GM12874 (cell line): ENCODE measurements around the gene NCAM1.

Experiments
- TF ChIP-seq, protein P1 (sequence below): IDR thresholded peaks from 2 replicates; pipeline ENCODE4 v1.5.1; 2011; ENCODE audit warnings: low read depth, mild to moderate bottlenecking, control low read depth, low read length, moderate library complexity; ENCODE audit not compliant: insufficient read depth

Gene NCAM1

DNA sequence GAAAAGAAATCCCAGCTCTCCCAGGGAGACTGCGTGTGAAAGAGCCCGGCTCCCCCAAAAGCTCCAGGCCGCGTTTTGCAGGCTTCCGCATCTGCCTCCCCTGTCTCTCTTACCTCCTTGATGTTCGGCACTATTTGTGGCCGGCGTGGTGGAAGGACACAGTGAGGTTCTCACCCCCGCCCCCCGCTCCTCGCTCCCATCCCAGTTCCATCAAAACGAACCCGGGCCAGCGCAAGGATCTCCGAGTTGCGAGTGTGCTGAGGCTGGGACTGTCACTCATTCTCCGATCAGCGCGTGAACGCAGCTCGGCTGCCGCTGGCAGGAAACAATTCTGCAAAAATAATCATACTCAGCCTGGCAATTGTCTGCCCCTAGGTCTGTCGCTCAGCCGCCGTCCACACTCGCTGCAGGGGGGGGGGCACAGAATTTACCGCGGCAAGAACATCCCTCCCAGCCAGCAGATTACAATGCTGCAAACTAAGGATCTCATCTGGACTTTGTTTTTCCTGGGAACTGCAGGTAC lies at the start of gene NCAM1:
Gene NCAM1, plus strand, starts transcription at position 275 of the 523 bp plus-strand sequence.
- TF ChIP-seq, protein P1, sequence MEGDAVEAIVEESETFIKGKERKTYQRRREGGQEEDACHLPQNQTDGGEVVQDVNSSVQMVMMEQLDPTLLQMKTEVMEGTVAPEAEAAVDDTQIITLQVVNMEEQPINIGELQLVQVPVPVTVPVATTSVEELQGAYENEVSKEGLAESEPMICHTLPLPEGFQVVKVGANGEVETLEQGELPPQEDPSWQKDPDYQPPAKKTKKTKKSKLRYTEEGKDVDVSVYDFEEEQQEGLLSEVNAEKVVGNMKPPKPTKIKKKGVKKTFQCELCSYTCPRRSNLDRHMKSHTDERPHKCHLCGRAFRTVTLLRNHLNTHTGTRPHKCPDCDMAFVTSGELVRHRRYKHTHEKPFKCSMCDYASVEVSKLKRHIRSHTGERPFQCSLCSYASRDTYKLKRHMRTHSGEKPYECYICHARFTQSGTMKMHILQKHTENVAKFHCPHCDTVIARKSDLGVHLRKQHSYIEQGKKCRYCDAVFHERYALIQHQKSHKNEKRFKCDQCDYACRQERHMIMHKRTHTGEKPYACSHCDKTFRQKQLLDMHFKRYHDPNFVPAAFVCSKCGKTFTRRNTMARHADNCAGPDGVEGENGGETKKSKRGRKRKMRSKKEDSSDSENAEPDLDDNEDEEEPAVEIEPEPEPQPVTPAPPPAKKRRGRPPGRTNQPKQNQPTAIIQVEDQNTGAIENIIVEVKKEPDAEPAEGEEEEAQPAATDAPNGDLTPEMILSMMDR, result no peak

DNA sequence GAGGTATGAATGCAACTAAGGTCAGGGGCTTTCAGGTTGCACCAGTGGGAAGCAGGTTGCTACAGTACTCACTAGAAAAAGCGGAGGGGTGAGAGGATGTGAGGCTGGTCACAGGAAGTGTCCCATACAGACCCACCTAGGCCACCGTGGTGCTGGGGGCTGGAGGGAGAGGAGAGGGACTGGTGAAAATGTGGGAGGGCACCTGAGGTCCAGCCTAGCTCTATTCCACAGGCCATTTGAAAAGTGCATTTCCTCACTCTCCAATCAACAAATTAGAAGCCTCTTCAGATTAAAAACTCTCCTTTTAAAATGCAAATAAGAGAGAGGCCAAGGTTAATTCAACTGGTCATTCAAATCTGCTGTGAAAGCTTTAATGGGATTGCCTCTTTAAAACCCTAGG lies 38.6 kb upstream of the NCAM1 start:
- TF ChIP-seq, protein P1, result no peak

DNA sequence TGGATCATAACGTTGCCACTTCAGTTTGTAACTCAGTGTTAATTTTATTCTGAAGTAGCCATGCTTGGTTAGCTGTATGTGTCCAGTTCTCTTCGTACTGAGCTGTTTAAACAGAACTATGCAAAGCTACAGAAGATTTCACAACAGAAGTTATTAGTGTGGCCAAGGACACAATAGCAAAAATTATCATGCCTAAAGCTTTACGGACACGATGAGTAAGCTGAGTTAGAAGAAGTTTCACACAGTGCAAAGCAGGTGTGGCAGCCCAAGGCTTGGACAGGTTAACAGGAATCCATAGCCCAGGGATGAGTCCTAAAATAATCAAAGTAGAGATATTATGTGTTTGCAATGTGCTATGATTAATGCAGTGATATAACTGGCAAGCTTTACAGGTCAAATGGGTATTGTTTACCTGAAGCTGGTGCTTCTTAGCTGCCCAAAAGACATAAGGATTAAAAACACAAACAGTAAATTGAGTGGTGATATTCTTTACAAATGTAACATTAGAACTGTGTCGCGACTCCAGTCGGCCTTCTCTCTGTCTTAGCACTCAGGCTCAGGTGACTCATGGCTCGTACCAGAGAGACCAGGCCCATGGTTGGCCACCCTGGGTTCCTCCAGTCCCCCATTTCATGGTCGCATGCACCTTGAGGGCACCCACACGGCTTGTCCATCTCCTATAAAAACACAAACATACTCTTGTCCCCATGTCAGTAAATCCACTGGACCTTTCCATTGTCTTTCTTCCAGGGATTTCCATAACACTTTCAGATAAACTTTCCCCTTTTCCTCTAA lies 35.5 kb upstream of the NCAM1 start:
- TF ChIP-seq, protein P1, result no peak

DNA sequence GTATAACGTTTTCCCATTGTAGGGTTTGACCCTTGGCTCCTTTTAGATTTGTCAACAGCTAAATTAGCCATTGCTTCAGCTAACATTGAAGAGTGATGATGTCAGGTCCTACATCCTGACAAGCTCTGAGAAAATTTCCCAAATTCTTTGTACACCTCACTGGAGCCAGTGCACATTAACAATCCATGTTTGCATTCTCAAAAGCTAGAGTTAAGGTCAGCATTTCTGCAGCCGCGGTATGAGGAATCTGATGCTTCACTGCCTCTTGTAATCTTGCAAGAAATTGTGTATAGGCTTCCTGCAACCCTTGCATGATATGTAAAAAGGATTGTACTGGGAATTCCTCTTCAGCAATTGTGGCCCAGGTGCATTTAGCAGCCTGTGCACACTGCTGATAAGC lies 33.1 kb upstream of the NCAM1 start:
- TF ChIP-seq, protein P1, result no peak

DNA sequence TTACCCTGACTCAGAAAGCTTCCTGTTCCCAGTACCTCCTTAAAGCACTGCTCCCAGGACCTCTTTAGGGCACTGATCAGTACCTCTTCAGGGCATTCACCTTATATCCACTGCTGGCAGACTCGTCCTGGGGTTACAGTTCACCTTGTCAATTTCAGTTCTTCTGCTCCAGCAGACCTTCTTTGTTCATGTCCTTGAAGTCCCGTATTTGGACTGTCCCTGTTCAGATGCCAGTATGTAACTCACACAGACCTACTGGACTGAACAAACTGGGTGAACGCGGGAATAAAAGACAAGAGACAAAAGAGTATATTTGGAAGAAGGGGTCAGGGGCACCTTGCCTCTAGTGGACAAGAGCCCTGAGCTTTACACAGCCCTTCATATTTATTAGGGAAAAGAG lies 31.8 kb upstream of the NCAM1 start:
- TF ChIP-seq, protein P1, result no peak

DNA sequence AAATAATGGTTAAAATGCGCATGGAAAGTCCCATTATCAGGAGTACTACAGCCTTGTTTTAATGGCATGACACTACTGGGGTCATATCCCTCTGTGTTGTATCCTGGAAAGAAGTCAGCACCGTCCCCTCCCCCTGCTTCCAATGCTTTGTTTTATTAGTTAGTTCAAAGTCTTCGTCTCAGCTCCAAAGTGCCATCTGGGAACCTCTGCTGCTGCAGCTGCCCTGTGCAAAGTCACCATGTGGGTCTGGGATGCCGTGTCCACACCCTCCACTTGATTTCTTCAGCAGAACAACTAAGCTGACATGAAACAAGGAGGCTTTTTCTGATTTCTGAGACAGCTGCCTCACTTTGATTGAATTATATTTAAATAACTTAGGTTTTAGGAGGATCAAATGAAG lies 29.5 kb upstream of the NCAM1 start:
- TF ChIP-seq, protein P1, result no peak

DNA sequence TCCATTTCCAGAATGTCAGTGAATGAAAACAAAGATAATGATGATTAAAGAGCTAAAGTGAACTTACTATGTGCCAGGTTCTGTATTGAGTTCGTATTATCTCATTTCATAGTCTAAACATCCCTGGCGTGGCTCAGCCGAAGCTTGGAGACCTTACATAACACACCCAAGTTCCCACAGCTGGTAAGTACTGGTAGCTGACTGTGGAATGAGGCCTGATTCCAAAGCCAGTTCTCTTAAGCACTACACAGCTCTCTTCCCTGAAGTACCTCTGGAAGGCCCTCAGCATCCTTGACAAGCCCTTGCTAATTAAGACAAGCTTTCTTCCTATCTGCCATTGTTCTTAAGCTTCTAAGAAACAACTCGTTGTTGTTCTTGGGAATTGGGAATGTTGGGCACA lies 28.6 kb upstream of the NCAM1 start:
- TF ChIP-seq, protein P1, result no peak
